GM19438 (cell line): ENCODE data around the gene CTNND2.

Experiments
- ATAC-seq: cut with Tn5 transposase; IDR thresholded peaks from one replicate; pipeline ENCODE4 v1.9.1; 2021; ENCODE audit warnings: low read depth; ENCODE audit not compliant: unreplicated experiment

The CTNND2 gene

GRCh38 chr5:11531811-11532555 lies 372.3 kb downstream of the CTNND2 start:
- ATAC-seq = no peak

GRCh38 chr5:11528720-11529119 lies 375.5 kb downstream of the CTNND2 start:
- ATAC-seq = no peak

GRCh38 chr5:11527652-11528349 lies 376.4 kb downstream of the CTNND2 start:
- no peak for ATAC-seq

- ATAC-seq = no peak
These were observed 379.2 kb downstream of the CTNND2 start for GRCh38 chr5:11525020-11525419.

GRCh38 chr5:11524188-11524587 lies 380.1 kb downstream of the CTNND2 start:
- ATAC-seq = no peak

- ATAC-seq = no peak
These were observed 381.4 kb downstream of the CTNND2 start for GRCh38 chr5:11522796-11523195.

GRCh38 chr5:11520241-11520930 lies 383.9 kb downstream of the CTNND2 start:
- ATAC-seq = no peak

- ATAC-seq = no peak
These were observed 385.0 kb downstream of the CTNND2 start for GRCh38 chr5:11519236-11519635.

GRCh38 chr5:11518676-11519075 lies 385.6 kb downstream of the CTNND2 start:
- ATAC-seq = no peak

- no peak for ATAC-seq
These were observed 389.4 kb downstream of the CTNND2 start for GRCh38 chr5:11514705-11515432.

- no peak for ATAC-seq
These were observed 392.4 kb downstream of the CTNND2 start for GRCh38 chr5:11511878-11512277.

GRCh38 chr5:11510889-11511288 lies 393.4 kb downstream of the CTNND2 start:
- no peak for ATAC-seq

GRCh38 chr5:11509793-11510192 lies 394.5 kb downstream of the CTNND2 start:
- ATAC-seq = no peak

- ATAC-seq = no peak
These were observed 396.9 kb downstream of the CTNND2 start for GRCh38 chr5:11507156-11507910.

- no peak for ATAC-seq
These were observed 399.4 kb downstream of the CTNND2 start for GRCh38 chr5:11504886-11505193.

- no peak for ATAC-seq
These were observed 400.0 kb downstream of the CTNND2 start for GRCh38 chr5:11504065-11504885.

GRCh38 chr5:11502783-11503182 lies 401.5 kb downstream of the CTNND2 start:
- ATAC-seq = no peak

- ATAC-seq = no peak
These were observed 406.6 kb downstream of the CTNND2 start for GRCh38 chr5:11497651-11498050.

GRCh38 chr5:11496137-11496719 lies 408.0 kb downstream of the CTNND2 start:
- no peak for ATAC-seq
